Upper lobe of left lung (tissue), 4 donors: Measurements from ENCODE around the gene PARP2.

Source experiments
- EP300 ChIP-seq, 4 donors: sonication (generic); formaldehyde crosslinking; IDR thresholded peaks; one replicate each; pipeline ENCODE4 v1.5.1; 2017; ENCODE audit warnings: antibody characterized with exemption in 4 of 4, control low read depth in 2 of 4
- POLR2A ChIP-seq, 4 donors: fragments of 450-650 bp; IDR thresholded peaks; one replicate each; pipeline ENCODE4 v1.5.1; 2016 to 2017; ENCODE audit warnings: antibody characterized with exemption in 4 of 4, mild to moderate bottlenecking in 2 of 4
- POLR2AphosphoS5 ChIP-seq, 2 donors: sonication (generic); formaldehyde crosslinking; IDR thresholded peaks; one replicate each; pipeline ENCODE4 v1.5.1; 2017; ENCODE audit warnings: antibody characterized with exemption in 2 of 2
- TF ChIP-seq, protein P1 (sequence below), 6 experiments: fragments of 450-650 bp in 4 of 6; fragments of 200-600 bp in 2 of 6; sonication (generic) in 2 of 6; IDR thresholded peaks; one replicate each; pipeline ENCODE4 v1.5.1; 2016 to 2019; ENCODE audit warnings: antibody characterized with exemption in 6 of 6

DNA sequence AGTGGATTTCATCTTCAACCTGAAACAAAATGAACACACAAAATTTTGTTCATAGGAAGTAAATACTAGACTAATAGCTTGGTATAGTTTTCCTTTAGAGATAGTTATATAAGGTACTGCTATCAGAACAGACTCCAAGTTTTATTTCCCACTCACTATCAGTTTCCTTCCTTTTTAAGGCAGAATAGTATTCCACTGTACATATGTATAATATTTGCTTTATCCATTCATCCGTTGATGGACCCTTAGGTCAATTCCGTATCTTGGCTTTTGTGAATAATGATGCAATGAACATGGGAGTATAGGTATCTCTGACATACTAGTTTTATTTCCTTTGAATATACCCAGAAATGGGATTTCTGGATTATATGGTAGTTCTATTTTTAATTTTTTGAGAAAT is 14.1 kb upstream of the PARP2 start:
- TF ChIP-seq, protein P1, sequence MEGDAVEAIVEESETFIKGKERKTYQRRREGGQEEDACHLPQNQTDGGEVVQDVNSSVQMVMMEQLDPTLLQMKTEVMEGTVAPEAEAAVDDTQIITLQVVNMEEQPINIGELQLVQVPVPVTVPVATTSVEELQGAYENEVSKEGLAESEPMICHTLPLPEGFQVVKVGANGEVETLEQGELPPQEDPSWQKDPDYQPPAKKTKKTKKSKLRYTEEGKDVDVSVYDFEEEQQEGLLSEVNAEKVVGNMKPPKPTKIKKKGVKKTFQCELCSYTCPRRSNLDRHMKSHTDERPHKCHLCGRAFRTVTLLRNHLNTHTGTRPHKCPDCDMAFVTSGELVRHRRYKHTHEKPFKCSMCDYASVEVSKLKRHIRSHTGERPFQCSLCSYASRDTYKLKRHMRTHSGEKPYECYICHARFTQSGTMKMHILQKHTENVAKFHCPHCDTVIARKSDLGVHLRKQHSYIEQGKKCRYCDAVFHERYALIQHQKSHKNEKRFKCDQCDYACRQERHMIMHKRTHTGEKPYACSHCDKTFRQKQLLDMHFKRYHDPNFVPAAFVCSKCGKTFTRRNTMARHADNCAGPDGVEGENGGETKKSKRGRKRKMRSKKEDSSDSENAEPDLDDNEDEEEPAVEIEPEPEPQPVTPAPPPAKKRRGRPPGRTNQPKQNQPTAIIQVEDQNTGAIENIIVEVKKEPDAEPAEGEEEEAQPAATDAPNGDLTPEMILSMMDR (IDR thresholded peaks at IDR 0.05), result no peak
- TF ChIP-seq POLR2AphosphoS5 (IDR thresholded peaks at IDR 0.05) (no peak), EP300 (IDR thresholded peaks at IDR 0.05) (no peak), POLR2A (IDR thresholded peaks at IDR 0.05) (no peak)
